GM23248 (cell line): ENCODE results near the gene KIR3DL2.

Source experiments
- EZH2 ChIP-seq: fragments of 200-600 bp; sonication (generic); IDR thresholded peaks from 2 replicates; pipeline ENCODE4 v1.6.1; 2018; ENCODE audit warnings: antibody characterized with exemption, mild to moderate bottlenecking; ENCODE audit not compliant: insufficient read depth, poor library complexity, severe bottlenecking
- EZH2phosphoT487 ChIP-seq: fragments of 200-600 bp; sonication (generic); IDR thresholded peaks from 2 replicates; pipeline ENCODE4 v1.6.1; 2018; ENCODE audit warnings: antibody characterized with exemption, moderate library complexity, mild to moderate bottlenecking, low read depth; ENCODE audit not compliant: insufficient read depth

- TF ChIP-seq EZH2 (no peak), EZH2phosphoT487 (no peak)
These were observed 43.2 kb downstream of the KIR3DL2 start for GRCh38 chr19:54893406-54893805.
